Measurements from ENCODE around the gene PIGO. TPM values are rescaled to one million over a fixed set of nuclear protein-coding genes. Genes with fewer than 3 reads are reported as not detected.

Gene PIGO
- polyA plus RNA-seq (2012; ENCODE audit: insufficient read length, low read depth), result 28.5 TPM

DNA sequence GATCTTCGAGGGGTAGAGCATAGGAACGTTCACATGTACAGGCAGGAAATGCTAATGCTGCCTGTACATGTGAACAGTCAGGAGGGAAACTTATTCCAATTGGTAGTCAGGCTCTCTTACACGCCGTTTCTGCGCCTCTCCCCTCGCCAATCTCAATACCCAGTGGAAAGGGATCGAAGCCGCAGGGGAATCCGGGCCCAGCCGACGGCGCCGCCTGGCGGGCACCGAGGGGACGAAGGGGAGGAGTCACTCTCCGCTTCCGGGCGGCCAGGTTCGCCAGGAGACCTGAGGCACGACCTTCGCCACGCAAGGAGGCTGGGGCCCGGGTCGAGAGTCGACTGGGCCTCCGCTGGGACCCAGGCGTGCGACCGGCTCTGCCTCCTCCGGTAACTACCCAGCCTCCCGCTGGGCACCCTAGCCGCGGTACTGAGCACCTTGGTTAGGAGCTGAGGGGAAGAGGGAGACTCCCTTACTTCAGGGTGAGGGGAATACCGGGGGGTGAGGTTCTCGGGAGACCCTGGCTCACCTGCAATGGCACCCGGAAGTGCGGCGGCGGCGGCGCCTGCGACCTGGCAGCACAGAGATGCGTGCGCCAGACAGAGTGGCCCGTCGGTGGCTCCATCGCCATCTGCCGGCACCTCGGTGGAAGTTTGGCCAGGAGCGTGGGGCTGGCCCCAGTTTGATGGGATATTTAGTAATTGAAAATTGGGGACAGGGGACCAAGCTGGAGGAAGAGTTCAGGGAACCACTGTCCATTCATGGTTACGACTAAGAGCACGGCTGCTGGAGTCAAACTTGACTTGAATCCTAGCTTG lies at the start of gene PIGO:
Gene PIGO, minus strand, starts transcription at position 557 of the 815 bp plus-strand sequence. CDS start 1,026 bp downstream, outside the sequence.
- peak; percentile 75 for TF ChIP-seq POLR2AphosphoS5 (IDR thresholded peaks at IDR 0.05; ENCODE audit: low read depth, low read length)
- no peak for TF ChIP-seq TAF1 (IDR thresholded peaks at IDR 0.05; ENCODE audit: borderline replicate concordance, insufficient read depth, low read length)
- peak; percentile 69 for TF ChIP-seq FOXP2 (optimal IDR thresholded peaks at IDR 0.05; ENCODE audit: borderline replicate concordance, extremely low read depth, extremely low read length, insufficient read depth)
- TF ChIP-seq, protein P1, sequence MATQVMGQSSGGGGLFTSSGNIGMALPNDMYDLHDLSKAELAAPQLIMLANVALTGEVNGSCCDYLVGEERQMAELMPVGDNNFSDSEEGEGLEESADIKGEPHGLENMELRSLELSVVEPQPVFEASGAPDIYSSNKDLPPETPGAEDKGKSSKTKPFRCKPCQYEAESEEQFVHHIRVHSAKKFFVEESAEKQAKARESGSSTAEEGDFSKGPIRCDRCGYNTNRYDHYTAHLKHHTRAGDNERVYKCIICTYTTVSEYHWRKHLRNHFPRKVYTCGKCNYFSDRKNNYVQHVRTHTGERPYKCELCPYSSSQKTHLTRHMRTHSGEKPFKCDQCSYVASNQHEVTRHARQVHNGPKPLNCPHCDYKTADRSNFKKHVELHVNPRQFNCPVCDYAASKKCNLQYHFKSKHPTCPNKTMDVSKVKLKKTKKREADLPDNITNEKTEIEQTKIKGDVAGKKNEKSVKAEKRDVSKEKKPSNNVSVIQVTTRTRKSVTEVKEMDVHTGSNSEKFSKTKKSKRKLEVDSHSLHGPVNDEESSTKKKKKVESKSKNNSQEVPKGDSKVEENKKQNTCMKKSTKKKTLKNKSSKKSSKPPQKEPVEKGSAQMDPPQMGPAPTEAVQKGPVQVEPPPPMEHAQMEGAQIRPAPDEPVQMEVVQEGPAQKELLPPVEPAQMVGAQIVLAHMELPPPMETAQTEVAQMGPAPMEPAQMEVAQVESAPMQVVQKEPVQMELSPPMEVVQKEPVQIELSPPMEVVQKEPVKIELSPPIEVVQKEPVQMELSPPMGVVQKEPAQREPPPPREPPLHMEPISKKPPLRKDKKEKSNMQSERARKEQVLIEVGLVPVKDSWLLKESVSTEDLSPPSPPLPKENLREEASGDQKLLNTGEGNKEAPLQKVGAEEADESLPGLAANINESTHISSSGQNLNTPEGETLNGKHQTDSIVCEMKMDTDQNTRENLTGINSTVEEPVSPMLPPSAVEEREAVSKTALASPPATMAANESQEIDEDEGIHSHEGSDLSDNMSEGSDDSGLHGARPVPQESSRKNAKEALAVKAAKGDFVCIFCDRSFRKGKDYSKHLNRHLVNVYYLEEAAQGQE (IDR thresholded peaks at IDR 0.05; ENCODE audit: insufficient read depth in 1 of 2, low read depth in 2 of 2, low read length in 2 of 2), result peak in 1 of 2 experiments; percentile 9; a peak in 1 of 4 replicates

DNA sequence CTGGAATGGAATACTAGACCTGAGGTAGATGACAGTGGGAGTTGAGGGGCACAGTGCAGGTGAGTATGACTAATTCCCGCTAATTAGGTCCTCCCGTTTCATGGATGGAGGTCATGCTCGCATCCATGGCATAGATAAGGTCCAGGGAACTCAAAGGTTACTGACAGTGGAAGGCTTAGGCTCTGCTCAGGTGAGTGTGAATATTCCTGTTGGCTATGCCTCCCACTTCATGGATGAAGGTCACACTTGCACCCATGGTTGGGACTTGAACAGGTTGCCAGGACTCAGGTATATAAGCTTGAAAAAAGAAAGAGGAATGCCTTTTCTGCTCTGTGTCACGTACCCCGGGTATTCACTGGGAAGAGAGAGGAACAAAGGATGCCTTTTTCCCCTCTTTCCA lies 45.6 kb upstream of the PIGO start:
- no peak for TF ChIP-seq SIN3A (IDR thresholded peaks at IDR 0.05; ENCODE audit: borderline replicate concordance, insufficient read depth, low read length)
- TF ChIP-seq FOXP2 (optimal IDR thresholded peaks at IDR 0.05; ENCODE audit: borderline replicate concordance, extremely low read depth, extremely low read length, insufficient read depth), result no peak
- TF ChIP-seq, protein P1 (IDR thresholded peaks at IDR 0.05; ENCODE audit: insufficient read depth in 1 of 2, low read depth in 2 of 2, low read length in 2 of 2), result no peak
- TF ChIP-seq TAF1 (IDR thresholded peaks at IDR 0.05; ENCODE audit: borderline replicate concordance, insufficient read depth, low read length), result no peak
- no peak for TF ChIP-seq POLR2AphosphoS5 (IDR thresholded peaks at IDR 0.05; ENCODE audit: low read depth, low read length)

DNA sequence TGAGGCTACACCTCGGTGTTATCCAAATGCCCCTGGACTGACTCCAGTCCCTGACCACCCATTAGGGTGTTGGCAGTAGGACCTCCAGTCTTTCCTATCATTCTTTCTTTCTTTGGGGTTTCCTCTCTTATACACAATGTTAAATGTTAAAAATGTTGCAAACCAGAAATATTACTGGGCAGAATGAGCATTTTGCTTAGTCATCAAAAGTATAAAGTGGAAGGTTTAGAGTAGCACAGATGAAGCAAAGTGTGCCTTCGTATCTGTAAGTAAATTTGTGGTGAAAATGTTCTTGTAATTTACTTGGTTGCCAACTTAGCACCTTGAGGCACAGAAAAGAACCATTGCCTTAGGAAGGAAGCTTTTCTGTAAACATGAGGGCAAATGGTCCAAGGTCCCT lies 43.7 kb upstream of the PIGO start:
- TF ChIP-seq FOXP2 (optimal IDR thresholded peaks at IDR 0.05; ENCODE audit: borderline replicate concordance, extremely low read depth, extremely low read length, insufficient read depth) (no peak), SIN3A (IDR thresholded peaks at IDR 0.05; ENCODE audit: borderline replicate concordance, insufficient read depth, low read length) (no peak), TAF1 (IDR thresholded peaks at IDR 0.05; ENCODE audit: borderline replicate concordance, insufficient read depth, low read length) (no peak), POLR2AphosphoS5 (IDR thresholded peaks at IDR 0.05; ENCODE audit: low read depth, low read length) (no peak)
- TF ChIP-seq, protein P1 (IDR thresholded peaks at IDR 0.05; ENCODE audit: insufficient read depth in 1 of 2, low read depth in 2 of 2, low read length in 2 of 2), result no peak

DNA sequence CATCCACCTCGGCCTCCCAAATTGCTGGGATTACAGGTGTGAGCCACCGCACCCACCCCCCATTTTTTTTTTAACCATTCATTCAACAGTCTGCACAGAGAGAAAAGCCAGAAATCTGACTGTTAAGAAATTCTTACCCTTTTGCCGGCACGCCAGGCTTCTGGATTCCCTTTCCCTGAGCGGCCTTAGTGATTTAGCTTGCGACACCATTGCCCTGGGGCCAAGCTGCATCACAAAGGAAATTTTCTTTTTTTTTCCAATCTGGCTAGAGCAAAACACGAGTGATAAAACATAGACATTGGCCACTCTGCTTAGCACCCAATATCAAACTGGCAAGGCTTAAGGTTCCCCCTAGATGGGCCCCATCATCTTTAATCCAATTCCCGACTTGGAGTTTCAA lies 40.5 kb upstream of the PIGO start:
- TF ChIP-seq, protein P1 (IDR thresholded peaks at IDR 0.05; ENCODE audit: insufficient read depth in 1 of 2, low read depth in 2 of 2, low read length in 2 of 2), result no peak
- TF ChIP-seq SIN3A (IDR thresholded peaks at IDR 0.05; ENCODE audit: borderline replicate concordance, insufficient read depth, low read length) (no peak), TAF1 (IDR thresholded peaks at IDR 0.05; ENCODE audit: borderline replicate concordance, insufficient read depth, low read length) (no peak), POLR2AphosphoS5 (IDR thresholded peaks at IDR 0.05; ENCODE audit: low read depth, low read length) (no peak), FOXP2 (optimal IDR thresholded peaks at IDR 0.05; ENCODE audit: borderline replicate concordance, extremely low read depth, extremely low read length, insufficient read depth) (no peak)
